SU-DHL-6 (cell line): Measurements from ENCODE around the gene STX8.

Source experiments
- EZH2phosphoT487 ChIP-seq: fragments of 200-600 bp; sonication (generic), shearing (Covaris generic); conservative IDR thresholded peaks from 2 replicates; pipeline ENCODE4 v1.6.1; 2018; ENCODE audit warnings: mild to moderate bottlenecking, antibody characterized with exemption, low read length, moderate library complexity, mixed read lengths
- TF ChIP-seq, protein P1 (sequence below): fragments of 200-600 bp; sonication (generic); IDR thresholded peaks from one replicate; pipeline ENCODE4 v1.5.1; 2017; ENCODE audit warnings: antibody characterized with exemption, mild to moderate bottlenecking, low read length, moderate library complexity; ENCODE audit not compliant: insufficient read depth, poor library complexity, severe bottlenecking

DNA sequence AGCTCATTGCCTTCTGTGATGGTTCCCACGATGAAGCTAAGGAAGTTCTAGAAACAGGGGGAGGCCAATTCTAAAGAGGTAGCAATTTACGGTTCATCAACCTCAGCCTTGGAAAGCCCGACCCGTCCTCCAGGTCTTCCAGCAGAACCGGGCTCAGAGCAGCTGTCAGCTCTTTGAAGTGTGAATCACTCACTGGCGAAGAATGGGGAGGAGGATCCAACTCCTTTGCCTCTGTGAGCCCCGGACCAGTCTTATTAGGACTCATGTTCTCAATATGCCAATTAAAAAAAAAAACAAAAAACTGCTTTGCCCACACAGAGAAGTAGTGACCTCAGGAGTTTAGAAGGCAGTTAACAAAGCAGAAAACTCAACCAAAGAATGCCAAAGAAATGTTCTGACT is 31.4 kb downstream of the STX8 start:
- TF ChIP-seq, protein P1, sequence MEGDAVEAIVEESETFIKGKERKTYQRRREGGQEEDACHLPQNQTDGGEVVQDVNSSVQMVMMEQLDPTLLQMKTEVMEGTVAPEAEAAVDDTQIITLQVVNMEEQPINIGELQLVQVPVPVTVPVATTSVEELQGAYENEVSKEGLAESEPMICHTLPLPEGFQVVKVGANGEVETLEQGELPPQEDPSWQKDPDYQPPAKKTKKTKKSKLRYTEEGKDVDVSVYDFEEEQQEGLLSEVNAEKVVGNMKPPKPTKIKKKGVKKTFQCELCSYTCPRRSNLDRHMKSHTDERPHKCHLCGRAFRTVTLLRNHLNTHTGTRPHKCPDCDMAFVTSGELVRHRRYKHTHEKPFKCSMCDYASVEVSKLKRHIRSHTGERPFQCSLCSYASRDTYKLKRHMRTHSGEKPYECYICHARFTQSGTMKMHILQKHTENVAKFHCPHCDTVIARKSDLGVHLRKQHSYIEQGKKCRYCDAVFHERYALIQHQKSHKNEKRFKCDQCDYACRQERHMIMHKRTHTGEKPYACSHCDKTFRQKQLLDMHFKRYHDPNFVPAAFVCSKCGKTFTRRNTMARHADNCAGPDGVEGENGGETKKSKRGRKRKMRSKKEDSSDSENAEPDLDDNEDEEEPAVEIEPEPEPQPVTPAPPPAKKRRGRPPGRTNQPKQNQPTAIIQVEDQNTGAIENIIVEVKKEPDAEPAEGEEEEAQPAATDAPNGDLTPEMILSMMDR = no peak
- no peak for TF ChIP-seq EZH2phosphoT487
